GM23338 (cell line): Measurements from ENCODE around the gene ALB. TPM values are rescaled to one million over a fixed set of nuclear protein-coding genes. Genes with fewer than 3 reads are reported as not detected.

Experiments used
- ATAC-seq: fragments of 200-7000 bp; cut with Tn5 transposase; 3 replicates; pipeline ENCODE4 v1.9.1; 2020
- DNase-seq: peaks from one replicate; pipeline ENCODE4 v3.0.0-alpha.2; 2015; ENCODE audit warnings: low spot score
- H2AFZ ChIP-seq: fragments of 200-600 bp; sonication (generic); 2 replicates; pipeline ENCODE4 v1.8.0; 2016; ENCODE audit warnings: antibody characterized with exemption, mild to moderate bottlenecking, moderate library complexity
- H3F3A ChIP-seq: fragments of 200-600 bp; sonication (generic); replicated peaks from 2 replicates; pipeline ENCODE4 v1.8.0; 2017; ENCODE audit warnings: antibody characterized with exemption, mixed run types, low read depth
- H3K27ac ChIP-seq: fragments of 200-600 bp; sonication (generic); 2 replicates; pipeline ENCODE4 v1.6.1; 2016; ENCODE audit warnings: low read depth
- H3K27me3 ChIP-seq: fragments of 200-600 bp; sonication (generic); 2 replicates; pipeline ENCODE4 v1.8.0; 2016; ENCODE audit warnings: mild to moderate bottlenecking, mixed run types, moderate library complexity; ENCODE audit not compliant: insufficient read depth
- H3K36me3 ChIP-seq: fragments of 200-600 bp; sonication (generic); 2 replicates; pipeline ENCODE4 v1.8.0; 2016; ENCODE audit warnings: mild to moderate bottlenecking; ENCODE audit not compliant: insufficient read depth
- H3K4me1 ChIP-seq: fragments of 200-600 bp; sonication (generic); 2 replicates; pipeline ENCODE4 v1.8.0; 2016; ENCODE audit warnings: mild to moderate bottlenecking, moderate library complexity; ENCODE audit not compliant: insufficient read depth
- H3K4me2 ChIP-seq: fragments of 200-600 bp; sonication (generic); 2 replicates; pipeline ENCODE4 v1.7.1; 2017; ENCODE audit warnings: mixed run types
- H3K4me3 ChIP-seq: fragments of 200-600 bp; sonication (generic); 2 replicates; pipeline ENCODE4 v1.6.1; 2016; ENCODE audit warnings: mixed run types
- H3K79me2 ChIP-seq: fragments of 200-600 bp; sonication (generic); replicated peaks from 2 replicates; pipeline ENCODE4 v1.8.0; 2017; ENCODE audit warnings: mild to moderate bottlenecking; ENCODE audit not compliant: insufficient read depth
- H3K9me2 ChIP-seq: fragments of 200-600 bp; sonication (generic); 2 replicates; pipeline ENCODE4 v1.8.0; 2017; ENCODE audit not compliant: insufficient read depth
- H4K20me1 ChIP-seq: fragments of 200-600 bp; sonication (generic); replicated peaks from 2 replicates; pipeline ENCODE4 v1.8.0; 2017; ENCODE audit warnings: mild to moderate bottlenecking; ENCODE audit not compliant: insufficient read depth
- H3K27ac Mint-ChIP-seq: 2 replicates; pipeline ENCODE4 v1.8.0; 2020; ENCODE audit warnings: inconsistent platforms, mild to moderate bottlenecking, moderate library complexity, mixed read lengths
- H3K27me3 Mint-ChIP-seq: 3 replicates; pipeline ENCODE4 v1.8.0; 2022; ENCODE audit warnings: low read depth, mild to moderate bottlenecking, moderate library complexity, mixed read lengths, inconsistent platforms; ENCODE audit not compliant: insufficient read depth, poor library complexity
- H3K36me3 Mint-ChIP-seq: 3 replicates; pipeline ENCODE4 v1.8.0; 2021; ENCODE audit warnings: low read depth, mild to moderate bottlenecking, inconsistent platforms, moderate library complexity, mixed read lengths
- H3K4me1 Mint-ChIP-seq: 3 replicates; pipeline ENCODE4 v1.8.0; 2020; ENCODE audit warnings: mild to moderate bottlenecking, inconsistent platforms, mixed read lengths
- H3K4me3 Mint-ChIP-seq: 3 replicates; pipeline ENCODE4 v1.8.0; 2021; ENCODE audit warnings: moderate library complexity, mild to moderate bottlenecking, inconsistent platforms, mixed read lengths
- H3K9me3 Mint-ChIP-seq: 3 replicates; pipeline ENCODE4 v1.8.0; 2020; ENCODE audit warnings: moderate library complexity, mild to moderate bottlenecking, inconsistent platforms, mixed read lengths
- CREB1 ChIP-seq: fragments of 250-450 bp; sonication (Bioruptor Pico); IDR thresholded peaks from 2 replicates; pipeline ENCODE4 v1.5.0; 2020; ENCODE audit warnings: low read depth, mild to moderate bottlenecking, moderate library complexity
- EZH2phosphoT487 ChIP-seq: fragments of 200-600 bp; sonication (generic); IDR thresholded peaks from one replicate; pipeline ENCODE4 v1.8.1; 2018; ENCODE audit warnings: antibody characterized with exemption; ENCODE audit not compliant: unreplicated experiment
- JUNB ChIP-seq: IDR thresholded peaks from one replicate; pipeline ENCODE4 v1.6.1; 2016; ENCODE audit warnings: antibody characterized with exemption; ENCODE audit not compliant: unreplicated experiment
- NANOG ChIP-seq: IDR thresholded peaks from 2 replicates; pipeline ENCODE4 v1.6.1; 2016; ENCODE audit warnings: antibody characterized with exemption, borderline replicate concordance
- POLR2AphosphoS5 ChIP-seq: IDR thresholded peaks from 2 replicates; pipeline ENCODE4 v1.6.1; 2016; ENCODE audit warnings: antibody characterized with exemption, low read depth
- STAT1 ChIP-seq: IDR thresholded peaks from one replicate; pipeline ENCODE4 v1.6.1; 2016; ENCODE audit warnings: antibody characterized with exemption; ENCODE audit not compliant: unreplicated experiment
- ZNF114 ChIP-seq: fragments of 250-450 bp; sonication (Bioruptor Pico); IDR thresholded peaks from 2 replicates; pipeline ENCODE4 v1.5.0; 2020; ENCODE audit warnings: mild to moderate bottlenecking, moderate library complexity
- ZNF331 ChIP-seq: fragments of 250-450 bp; sonication (Bioruptor Pico); IDR thresholded peaks from 2 replicates; pipeline ENCODE4 v1.5.0; 2020; ENCODE audit warnings: low read depth, mild to moderate bottlenecking, moderate library complexity
- polyA plus RNA-seq: library from polyadenylated mRNA; unstranded; fragments of >200 nt; fragmentation: Nextera tagmentation; extraction: Ambion mirVana; gene quantifications from 2 replicates; pipeline ENCODE4 v1.2.1, GENCODE V29; 2016
- total RNA-seq: library from RNA; depleted of rRNA; stranded (reverse); fragments of >200 nt; shearing (Covaris generic); gene quantifications from 2 replicates; pipeline ENCODE4 v1.2.3, GENCODE V29; 2014
- TF ChIP-seq, protein P1 (sequence below): IDR thresholded peaks from one replicate; pipeline ENCODE4 v1.6.1; 2018; ENCODE audit warnings: antibody characterized with exemption; ENCODE audit not compliant: unreplicated experiment
- TF ChIP-seq, protein P2 (sequence below): IDR thresholded peaks from 2 replicates; pipeline ENCODE4 v1.6.1; 2016; ENCODE audit warnings: antibody characterized with exemption
- TF ChIP-seq, protein P3 (sequence below): fragments of 250-450 bp; sonication (Bioruptor Pico); IDR thresholded peaks from 2 replicates; pipeline ENCODE4 v1.5.0; 2020; ENCODE audit warnings: mild to moderate bottlenecking, moderate library complexity

Gene ALB
- total and polyA plus RNA-seq, 2 experiments from 2014 or later = not detected

DNA sequence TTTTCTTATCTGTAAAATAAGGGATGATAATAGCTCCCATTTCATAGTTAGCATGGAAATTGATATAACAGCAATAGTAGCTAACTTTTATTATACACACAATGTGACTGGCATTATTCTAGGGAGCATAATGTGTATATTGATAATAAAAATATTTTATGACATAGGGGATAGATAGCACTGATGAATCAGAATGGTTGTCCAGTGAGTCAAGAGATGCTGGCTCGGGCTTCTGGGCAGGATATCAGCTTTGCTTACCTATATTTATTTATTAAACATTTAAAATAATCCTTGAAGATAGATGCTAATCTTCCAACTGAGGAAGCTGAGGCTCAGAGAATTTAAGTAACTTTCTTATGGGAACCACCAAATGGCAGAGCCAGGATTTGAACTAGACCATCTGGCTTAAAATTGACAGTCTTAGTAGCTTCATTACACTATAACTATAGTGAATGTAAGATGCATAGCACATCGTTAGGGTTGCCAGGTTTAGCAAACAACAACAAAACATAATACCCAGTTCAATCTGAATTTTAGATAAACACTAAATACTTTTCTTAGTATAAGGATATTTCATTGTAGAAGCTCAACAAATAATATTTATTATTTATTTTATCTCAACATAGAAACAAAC, 34.6 kb downstream of the ALB start:
- Histone ChIP-seq H3K27me3 (no peaks in the 10 kb centered on the region), H3K4me2 (no peak overlapping the region), H3K4me3 (no peak overlapping the region), H4K20me1 (no peaks in the 10 kb centered on the region), H2AFZ (no peak overlapping the region), H3K79me2 (no peaks in the 10 kb centered on the region), H3K9me2 (no peaks in the 10 kb centered on the region), H3K4me1 (no peaks in the 10 kb centered on the region), H3K36me3 (no peaks in the 10 kb centered on the region), H3F3A (no peaks in the 10 kb centered on the region), H3K27ac (no peak overlapping the region)
- H3K27me3 Mint-ChIP-seq = no peaks in the 10 kb centered on the region
- TF ChIP-seq CREB1 (CRISPR knock-in tag) (no peak), POLR2AphosphoS5 (no peak), ZNF331 (CRISPR knock-in tag) (no peak), STAT1 (no peak), JUNB (no peak), EZH2phosphoT487 (no peak), NANOG (no peak), ZNF114 (no peak)
- TF ChIP-seq, protein P1, sequence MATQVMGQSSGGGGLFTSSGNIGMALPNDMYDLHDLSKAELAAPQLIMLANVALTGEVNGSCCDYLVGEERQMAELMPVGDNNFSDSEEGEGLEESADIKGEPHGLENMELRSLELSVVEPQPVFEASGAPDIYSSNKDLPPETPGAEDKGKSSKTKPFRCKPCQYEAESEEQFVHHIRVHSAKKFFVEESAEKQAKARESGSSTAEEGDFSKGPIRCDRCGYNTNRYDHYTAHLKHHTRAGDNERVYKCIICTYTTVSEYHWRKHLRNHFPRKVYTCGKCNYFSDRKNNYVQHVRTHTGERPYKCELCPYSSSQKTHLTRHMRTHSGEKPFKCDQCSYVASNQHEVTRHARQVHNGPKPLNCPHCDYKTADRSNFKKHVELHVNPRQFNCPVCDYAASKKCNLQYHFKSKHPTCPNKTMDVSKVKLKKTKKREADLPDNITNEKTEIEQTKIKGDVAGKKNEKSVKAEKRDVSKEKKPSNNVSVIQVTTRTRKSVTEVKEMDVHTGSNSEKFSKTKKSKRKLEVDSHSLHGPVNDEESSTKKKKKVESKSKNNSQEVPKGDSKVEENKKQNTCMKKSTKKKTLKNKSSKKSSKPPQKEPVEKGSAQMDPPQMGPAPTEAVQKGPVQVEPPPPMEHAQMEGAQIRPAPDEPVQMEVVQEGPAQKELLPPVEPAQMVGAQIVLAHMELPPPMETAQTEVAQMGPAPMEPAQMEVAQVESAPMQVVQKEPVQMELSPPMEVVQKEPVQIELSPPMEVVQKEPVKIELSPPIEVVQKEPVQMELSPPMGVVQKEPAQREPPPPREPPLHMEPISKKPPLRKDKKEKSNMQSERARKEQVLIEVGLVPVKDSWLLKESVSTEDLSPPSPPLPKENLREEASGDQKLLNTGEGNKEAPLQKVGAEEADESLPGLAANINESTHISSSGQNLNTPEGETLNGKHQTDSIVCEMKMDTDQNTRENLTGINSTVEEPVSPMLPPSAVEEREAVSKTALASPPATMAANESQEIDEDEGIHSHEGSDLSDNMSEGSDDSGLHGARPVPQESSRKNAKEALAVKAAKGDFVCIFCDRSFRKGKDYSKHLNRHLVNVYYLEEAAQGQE = no peak
- TF ChIP-seq, protein P2, sequence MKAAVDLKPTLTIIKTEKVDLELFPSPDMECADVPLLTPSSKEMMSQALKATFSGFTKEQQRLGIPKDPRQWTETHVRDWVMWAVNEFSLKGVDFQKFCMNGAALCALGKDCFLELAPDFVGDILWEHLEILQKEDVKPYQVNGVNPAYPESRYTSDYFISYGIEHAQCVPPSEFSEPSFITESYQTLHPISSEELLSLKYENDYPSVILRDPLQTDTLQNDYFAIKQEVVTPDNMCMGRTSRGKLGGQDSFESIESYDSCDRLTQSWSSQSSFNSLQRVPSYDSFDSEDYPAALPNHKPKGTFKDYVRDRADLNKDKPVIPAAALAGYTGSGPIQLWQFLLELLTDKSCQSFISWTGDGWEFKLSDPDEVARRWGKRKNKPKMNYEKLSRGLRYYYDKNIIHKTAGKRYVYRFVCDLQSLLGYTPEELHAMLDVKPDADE = no peak
- TF ChIP-seq, protein P3, sequence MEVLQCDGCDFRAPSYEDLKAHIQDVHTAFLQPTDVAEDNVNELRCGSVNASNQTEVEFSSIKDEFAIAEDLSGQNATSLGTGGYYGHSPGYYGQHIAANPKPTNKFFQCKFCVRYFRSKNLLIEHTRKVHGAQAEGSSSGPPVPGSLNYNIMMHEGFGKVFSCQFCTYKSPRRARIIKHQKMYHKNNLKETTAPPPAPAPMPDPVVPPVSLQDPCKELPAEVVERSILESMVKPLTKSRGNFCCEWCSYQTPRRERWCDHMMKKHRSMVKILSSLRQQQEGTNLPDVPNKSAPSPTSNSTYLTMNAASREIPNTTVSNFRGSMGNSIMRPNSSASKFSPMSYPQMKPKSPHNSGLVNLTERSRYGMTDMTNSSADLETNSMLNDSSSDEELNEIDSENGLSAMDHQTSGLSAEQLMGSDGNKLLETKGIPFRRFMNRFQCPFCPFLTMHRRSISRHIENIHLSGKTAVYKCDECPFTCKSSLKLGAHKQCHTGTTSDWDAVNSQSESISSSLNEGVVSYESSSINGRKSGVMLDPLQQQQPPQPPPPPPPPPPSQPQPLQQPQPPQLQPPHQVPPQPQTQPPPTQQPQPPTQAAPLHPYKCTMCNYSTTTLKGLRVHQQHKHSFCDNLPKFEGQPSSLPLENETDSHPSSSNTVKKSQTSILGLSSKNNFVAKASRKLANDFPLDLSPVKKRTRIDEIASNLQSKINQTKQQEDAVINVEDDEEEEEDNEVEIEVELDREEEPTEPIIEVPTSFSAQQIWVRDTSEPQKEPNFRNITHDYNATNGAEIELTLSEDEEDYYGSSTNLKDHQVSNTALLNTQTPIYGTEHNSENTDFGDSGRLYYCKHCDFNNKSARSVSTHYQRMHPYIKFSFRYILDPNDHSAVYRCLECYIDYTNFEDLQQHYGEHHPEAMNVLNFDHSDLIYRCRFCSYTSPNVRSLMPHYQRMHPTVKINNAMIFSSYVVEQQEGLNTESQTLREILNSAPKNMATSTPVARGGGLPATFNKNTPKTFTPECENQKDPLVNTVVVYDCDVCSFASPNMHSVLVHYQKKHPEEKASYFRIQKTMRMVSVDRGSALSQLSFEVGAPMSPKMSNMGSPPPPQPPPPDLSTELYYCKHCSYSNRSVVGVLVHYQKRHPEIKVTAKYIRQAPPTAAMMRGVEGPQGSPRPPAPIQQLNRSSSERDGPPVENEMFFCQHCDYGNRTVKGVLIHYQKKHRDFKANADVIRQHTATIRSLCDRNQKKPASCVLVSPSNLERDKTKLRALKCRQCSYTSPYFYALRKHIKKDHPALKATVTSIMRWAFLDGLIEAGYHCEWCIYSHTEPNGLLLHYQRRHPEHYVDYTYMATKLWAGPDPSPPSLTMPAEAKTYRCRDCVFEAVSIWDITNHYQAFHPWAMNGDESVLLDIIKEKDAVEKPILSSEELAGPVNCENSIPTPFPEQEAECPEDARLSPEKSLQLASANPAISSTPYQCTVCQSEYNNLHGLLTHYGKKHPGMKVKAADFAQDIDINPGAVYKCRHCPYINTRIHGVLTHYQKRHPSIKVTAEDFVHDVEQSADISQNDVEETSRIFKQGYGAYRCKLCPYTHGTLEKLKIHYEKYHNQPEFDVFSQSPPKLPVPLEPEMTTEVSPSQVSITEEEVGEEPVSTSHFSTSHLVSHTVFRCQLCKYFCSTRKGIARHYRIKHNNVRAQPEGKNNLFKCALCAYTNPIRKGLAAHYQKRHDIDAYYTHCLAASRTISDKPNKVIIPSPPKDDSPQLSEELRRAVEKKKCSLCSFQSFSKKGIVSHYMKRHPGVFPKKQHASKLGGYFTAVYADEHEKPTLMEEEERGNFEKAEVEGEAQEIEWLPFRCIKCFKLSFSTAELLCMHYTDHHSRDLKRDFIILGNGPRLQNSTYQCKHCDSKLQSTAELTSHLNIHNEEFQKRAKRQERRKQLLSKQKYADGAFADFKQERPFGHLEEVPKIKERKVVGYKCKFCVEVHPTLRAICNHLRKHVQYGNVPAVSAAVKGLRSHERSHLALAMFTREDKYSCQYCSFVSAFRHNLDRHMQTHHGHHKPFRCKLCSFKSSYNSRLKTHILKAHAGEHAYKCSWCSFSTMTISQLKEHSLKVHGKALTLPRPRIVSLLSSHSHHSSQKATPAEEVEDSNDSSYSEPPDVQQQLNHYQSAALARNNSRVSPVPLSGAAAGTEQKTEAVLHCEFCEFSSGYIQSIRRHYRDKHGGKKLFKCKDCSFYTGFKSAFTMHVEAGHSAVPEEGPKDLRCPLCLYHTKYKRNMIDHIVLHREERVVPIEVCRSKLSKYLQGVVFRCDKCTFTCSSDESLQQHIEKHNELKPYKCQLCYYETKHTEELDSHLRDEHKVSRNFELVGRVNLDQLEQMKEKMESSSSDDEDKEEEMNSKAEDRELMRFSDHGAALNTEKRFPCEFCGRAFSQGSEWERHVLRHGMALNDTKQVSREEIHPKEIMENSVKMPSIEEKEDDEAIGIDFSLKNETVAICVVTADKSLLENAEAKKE (CRISPR knock-in tag) = no peak
- DNase-seq = no peak
- no peaks in the 10 kb centered on the region for H3K4me1 Mint-ChIP-seq
- ATAC-seq = no peak
- H3K36me3 Mint-ChIP-seq = no peaks in the 10 kb centered on the region
- H3K4me3 Mint-ChIP-seq = no peak overlapping the region
- no peaks in the 10 kb centered on the region for H3K9me3 Mint-ChIP-seq
- no peak overlapping the region for H3K27ac Mint-ChIP-seq
